Endothelial cell (in vitro differentiated cells): ENCODE results near the gene NF1. TPM values are rescaled to one million over a fixed set of nuclear protein-coding genes. Genes with fewer than 3 reads are reported as not detected.
"Not testable (repeated sequence)": the region's sequence is repeated elsewhere in the genome, so short reads cannot be mapped to it uniquely, and the experiment has no call there.

Source experiments
- DNase-seq: peaks from one replicate; pipeline ENCODE4 v3.0.0; 2021; ENCODE audit warnings: low spot score
- H3K27ac Mint-ChIP-seq: one replicate; pipeline ENCODE4 v1.8.0; 2021; ENCODE audit warnings: mixed read lengths, inconsistent platforms; ENCODE audit not compliant: unreplicated experiment
- H3K27me3 Mint-ChIP-seq: one replicate; pipeline ENCODE4 v1.8.0; 2021; ENCODE audit warnings: mild to moderate bottlenecking, moderate library complexity, mixed read lengths, inconsistent platforms; ENCODE audit not compliant: unreplicated experiment
- H3K36me3 Mint-ChIP-seq: one replicate; pipeline ENCODE4 v1.8.0; 2021; ENCODE audit warnings: mild to moderate bottlenecking, low read depth, mixed read lengths, inconsistent platforms; ENCODE audit not compliant: unreplicated experiment
- H3K4me1 Mint-ChIP-seq: one replicate; pipeline ENCODE4 v1.8.0; 2021; ENCODE audit warnings: mild to moderate bottlenecking, mixed read lengths, inconsistent platforms; ENCODE audit not compliant: unreplicated experiment
- H3K4me3 Mint-ChIP-seq: one replicate; pipeline ENCODE4 v1.8.0; 2021; ENCODE audit warnings: mild to moderate bottlenecking, mixed read lengths, inconsistent platforms; ENCODE audit not compliant: unreplicated experiment
- H3K9me3 Mint-ChIP-seq: one replicate; pipeline ENCODE4 v1.8.0; 2021; ENCODE audit warnings: mixed read lengths, inconsistent platforms; ENCODE audit not compliant: unreplicated experiment
- CTCF ChIP-seq: fragments of 200-600 bp; sonication (generic); IDR thresholded peaks from one replicate; pipeline ENCODE4 v1.5.0; 2021; ENCODE audit warnings: antibody characterized with exemption; ENCODE audit not compliant: unreplicated experiment
- total RNA-seq: library from RNA; stranded (reverse); fragmentation: NEBNext Ultra II Directional; extraction: Animal tissue kit (Norgen Biotek cat#: 25700); gene quantifications from one replicate; pipeline ENCODE4 v1.2.1, GENCODE V29; 2021; ENCODE audit not compliant: unreplicated experiment

The NF1 gene
- total RNA-seq, 1 donor from 2014 or later = 52.7 TPM

- DNase-seq = no peak
- H3K27me3 Mint-ChIP-seq = peaks cover 1% of the 10 kb centered on the region
- H3K4me3 Mint-ChIP-seq = no peak overlapping the region
- no peak overlapping the region for H3K27ac Mint-ChIP-seq
- no peaks in the 10 kb centered on the region for H3K9me3 Mint-ChIP-seq
- peaks cover 10% of the 10 kb centered on the region for H3K4me1 Mint-ChIP-seq
- no peak for TF ChIP-seq CTCF
- H3K36me3 Mint-ChIP-seq = peaks cover 9% of the 10 kb centered on the region
Observed at GRCh38 chr17:31309556-31309955, 214.8 kb downstream of the NF1 start.

DNA sequence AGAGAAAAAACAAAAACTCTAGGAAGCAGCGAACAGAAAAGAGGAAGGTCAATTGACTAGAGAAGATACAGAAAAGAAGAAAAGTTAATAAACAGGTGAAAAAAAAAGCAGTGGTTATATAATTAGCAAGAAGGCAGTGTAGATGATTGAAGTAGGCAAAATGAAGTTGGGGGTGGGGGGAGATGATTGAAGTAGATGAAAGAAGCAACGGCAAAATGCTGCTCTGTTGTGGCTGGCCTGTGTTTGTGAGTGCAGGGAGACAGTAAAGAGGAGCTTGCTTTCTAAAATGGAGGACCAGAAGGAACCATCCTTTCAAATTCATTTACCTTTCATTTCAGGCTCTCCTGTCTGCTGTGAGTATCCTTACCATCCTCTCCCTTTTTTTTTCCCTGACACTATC lies 215.5 kb downstream of the NF1 start:
- peak overlapping the region; percentile 44 for H3K4me3 Mint-ChIP-seq
- H3K27ac Mint-ChIP-seq = no peak overlapping the region
- DNase-seq = no peak
- H3K4me1 Mint-ChIP-seq = peaks cover 10% of the 10 kb centered on the region
- no peak for TF ChIP-seq CTCF
- H3K36me3 Mint-ChIP-seq = peaks cover 5% of the 10 kb centered on the region
- peaks cover 1% of the 10 kb centered on the region for H3K27me3 Mint-ChIP-seq
- no peaks in the 10 kb centered on the region for H3K9me3 Mint-ChIP-seq

DNA sequence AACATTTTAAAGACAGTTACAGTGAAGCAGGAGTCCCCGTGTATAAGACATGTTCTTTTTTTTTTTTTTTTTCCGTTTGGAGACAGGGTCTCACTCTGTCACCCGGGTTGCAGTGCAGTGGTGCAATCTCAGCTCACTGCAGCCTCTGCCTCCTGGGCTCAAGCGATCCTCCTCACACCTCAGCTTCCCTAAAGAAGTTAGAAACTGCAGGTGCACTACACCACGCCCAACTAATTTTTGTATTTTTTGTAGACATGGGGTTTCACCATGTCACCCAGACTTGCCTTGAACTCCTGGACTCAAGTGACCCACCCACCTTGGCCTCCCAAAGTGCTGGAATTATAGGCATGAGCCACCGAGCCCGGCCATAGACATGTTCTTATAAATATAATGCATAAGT lies 216.1 kb downstream of the NF1 start:
- peaks cover 10% of the 10 kb centered on the region for H3K4me1 Mint-ChIP-seq
- no peak overlapping the region for H3K27ac Mint-ChIP-seq
- no peaks in the 10 kb centered on the region for H3K9me3 Mint-ChIP-seq
- no peak overlapping the region for H3K4me3 Mint-ChIP-seq
- no peak for TF ChIP-seq CTCF
- DNase-seq = no peak
- peaks cover 1% of the 10 kb centered on the region for H3K27me3 Mint-ChIP-seq
- peaks cover 5% of the 10 kb centered on the region for H3K36me3 Mint-ChIP-seq

DNA sequence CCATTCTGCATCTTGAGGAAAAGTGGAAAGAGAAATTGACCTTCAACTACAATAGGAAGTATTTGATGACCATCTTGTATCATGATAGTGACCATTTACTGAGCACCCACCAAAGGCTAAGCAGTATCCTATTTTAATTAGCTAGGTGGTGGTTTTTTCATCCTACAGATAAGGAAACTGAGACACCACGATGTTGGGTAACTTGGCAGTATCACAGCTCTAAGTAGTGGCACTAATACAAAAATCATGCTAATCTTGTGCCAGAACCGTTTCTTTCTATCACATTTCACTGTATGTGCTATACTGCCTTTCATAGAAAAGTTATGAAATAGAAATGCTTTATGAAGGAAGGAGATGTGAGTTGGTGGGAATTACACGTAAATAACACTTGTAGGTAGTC lies 216.7 kb downstream of the NF1 start:
- DNase-seq = no peak
- no peaks in the 10 kb centered on the region for H3K9me3 Mint-ChIP-seq
- H3K27ac Mint-ChIP-seq = no peak overlapping the region
- no peak overlapping the region for H3K4me3 Mint-ChIP-seq
- TF ChIP-seq CTCF = no peak
- peaks cover 10% of the 10 kb centered on the region for H3K4me1 Mint-ChIP-seq
- peaks cover 5% of the 10 kb centered on the region for H3K36me3 Mint-ChIP-seq
- peaks cover 1% of the 10 kb centered on the region for H3K27me3 Mint-ChIP-seq

DNA sequence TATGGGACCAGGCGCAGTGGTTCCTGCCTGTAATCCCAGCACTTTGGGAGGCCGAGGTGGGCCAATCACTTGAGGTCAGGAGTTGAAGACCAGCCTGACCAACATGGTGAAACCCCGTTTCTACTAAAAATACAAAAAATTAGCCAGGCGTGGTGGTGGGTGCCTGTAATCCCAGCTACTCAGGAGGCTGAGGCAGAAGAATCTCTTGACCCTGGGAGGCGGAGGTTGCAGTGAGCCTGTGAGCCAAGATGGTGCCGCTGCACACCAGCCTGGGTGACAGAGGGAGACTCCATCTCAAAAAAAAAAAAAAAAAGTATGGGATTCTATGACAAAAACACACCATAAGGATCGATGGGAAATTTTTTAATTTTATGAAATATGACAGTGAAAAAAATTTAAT lies 217.4 kb downstream of the NF1 start:
- not testable (repeated sequence) for H3K36me3 Mint-ChIP-seq, DNase-seq, H3K4me1 Mint-ChIP-seq, H3K27ac Mint-ChIP-seq, H3K4me3 Mint-ChIP-seq, H3K27me3 Mint-ChIP-seq, H3K9me3 Mint-ChIP-seq
